Testis (tissue), 2 donors: Measurements from ENCODE around the gene APOL6.

ENCODE experiments used
- POLR2A ChIP-seq: fragments of 450-650 bp; IDR thresholded peaks from one replicate; pipeline ENCODE4 v1.6.1; 2017; ENCODE audit warnings: antibody characterized with exemption, mild to moderate bottlenecking, moderate library complexity
- TF ChIP-seq, protein P1 (sequence below), 3 experiments: fragments of 450-650 bp in 2 of 3; fragments of 200-600 bp in 1 of 3; sonication (generic) in 1 of 3; IDR thresholded peaks; one replicate each; pipeline ENCODE4 v1.5.1; 2016 to 2019; ENCODE audit warnings: antibody characterized with exemption in 3 of 3, mild to moderate bottlenecking in 2 of 3, moderate library complexity in 1 of 3

DNA sequence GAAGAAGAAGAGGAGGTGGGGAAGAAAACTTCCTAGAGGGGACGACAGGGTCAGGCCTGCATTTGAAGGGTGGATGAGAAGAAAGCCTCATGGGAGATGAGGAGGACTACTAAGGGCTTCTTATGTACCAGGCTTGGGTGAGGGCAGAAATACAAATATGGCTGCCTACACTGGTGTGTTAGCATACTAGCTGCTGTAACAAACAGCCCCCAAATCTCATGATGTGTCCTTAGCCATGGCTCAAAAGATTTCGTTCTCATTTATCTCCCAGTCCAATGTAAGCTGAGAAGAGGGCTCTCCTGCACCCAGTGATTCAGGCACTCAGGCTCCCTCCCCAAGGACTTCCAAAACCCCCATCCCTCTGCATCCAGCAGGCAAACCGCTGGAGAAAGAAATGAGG, 19.5 kb upstream of the APOL6 start:
- no peak for TF ChIP-seq POLR2A
- TF ChIP-seq, protein P1, sequence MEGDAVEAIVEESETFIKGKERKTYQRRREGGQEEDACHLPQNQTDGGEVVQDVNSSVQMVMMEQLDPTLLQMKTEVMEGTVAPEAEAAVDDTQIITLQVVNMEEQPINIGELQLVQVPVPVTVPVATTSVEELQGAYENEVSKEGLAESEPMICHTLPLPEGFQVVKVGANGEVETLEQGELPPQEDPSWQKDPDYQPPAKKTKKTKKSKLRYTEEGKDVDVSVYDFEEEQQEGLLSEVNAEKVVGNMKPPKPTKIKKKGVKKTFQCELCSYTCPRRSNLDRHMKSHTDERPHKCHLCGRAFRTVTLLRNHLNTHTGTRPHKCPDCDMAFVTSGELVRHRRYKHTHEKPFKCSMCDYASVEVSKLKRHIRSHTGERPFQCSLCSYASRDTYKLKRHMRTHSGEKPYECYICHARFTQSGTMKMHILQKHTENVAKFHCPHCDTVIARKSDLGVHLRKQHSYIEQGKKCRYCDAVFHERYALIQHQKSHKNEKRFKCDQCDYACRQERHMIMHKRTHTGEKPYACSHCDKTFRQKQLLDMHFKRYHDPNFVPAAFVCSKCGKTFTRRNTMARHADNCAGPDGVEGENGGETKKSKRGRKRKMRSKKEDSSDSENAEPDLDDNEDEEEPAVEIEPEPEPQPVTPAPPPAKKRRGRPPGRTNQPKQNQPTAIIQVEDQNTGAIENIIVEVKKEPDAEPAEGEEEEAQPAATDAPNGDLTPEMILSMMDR (IDR thresholded peaks at IDR 0.05), result no peak
